ENCODE data around the gene ZNG1A.
"Not testable (repeated sequence)": the region's sequence is repeated elsewhere in the genome, so short reads cannot be mapped to it uniquely, and the experiment has no call there.

ZNG1A gene

GRCh38 chr9:94323-94722, 84.5 kb downstream of the ZNG1A start:
- not testable (repeated sequence) for H3K4me3 ChIP-seq (ENCODE audit: extremely low read depth, insufficient read depth, low read length, poor library complexity, severe bottlenecking); H3K27ac ChIP-seq (ENCODE audit: low read depth, low read length, severe bottlenecking); H3K36me3 ChIP-seq (ENCODE audit: control insufficient read depth, insufficient read depth, low read length); H3K9me3 ChIP-seq (ENCODE audit: control insufficient read depth, low read length); H3K4me1 ChIP-seq (ENCODE audit: control insufficient read depth, insufficient read depth, low read length, poor library complexity, severe bottlenecking)
- WGBS, 2 experiments (ENCODE audit: insufficient coverage in 2 of 2), result no CpG with 5 or more reads among the region's 5 CpGs

GRCh38 chr9:93909-94308, 84.9 kb downstream of the ZNG1A start:
- not testable (repeated sequence) for H3K4me1 ChIP-seq (ENCODE audit: control insufficient read depth, insufficient read depth, low read length, poor library complexity, severe bottlenecking)

GRCh38 chr9:90851-91250, 88.0 kb downstream of the ZNG1A start:
- H3K36me3 ChIP-seq (ENCODE audit: control insufficient read depth, insufficient read depth, low read length); H3K4me3 ChIP-seq (ENCODE audit: extremely low read depth, insufficient read depth, low read length, poor library complexity, severe bottlenecking); H3K4me1 ChIP-seq (ENCODE audit: control insufficient read depth, insufficient read depth, low read length, poor library complexity, severe bottlenecking); H3K9me3 ChIP-seq (ENCODE audit: control insufficient read depth, low read length); H3K27ac ChIP-seq (ENCODE audit: low read depth, low read length, severe bottlenecking): not testable (repeated sequence)
- no CpG with 5 or more reads among the region's 1 CpG for WGBS, 2 experiments (ENCODE audit: insufficient coverage in 2 of 2)

More at GRCh38 chr9:93909-94308, 84.9 kb downstream of the ZNG1A start:
- H3K9me3 ChIP-seq (ENCODE audit: control insufficient read depth, low read length); H3K27ac ChIP-seq (ENCODE audit: low read depth, low read length, severe bottlenecking); H3K36me3 ChIP-seq (ENCODE audit: control insufficient read depth, insufficient read depth, low read length); H3K4me3 ChIP-seq (ENCODE audit: extremely low read depth, insufficient read depth, low read length, poor library complexity, severe bottlenecking): not testable (repeated sequence)
- WGBS, 2 experiments (ENCODE audit: insufficient coverage in 2 of 2), result no CpG with 5 or more reads among the region's 5 CpGs

- not testable (repeated sequence) for H3K4me1 ChIP-seq (ENCODE audit: control insufficient read depth, insufficient read depth, low read length, poor library complexity, severe bottlenecking); H3K4me3 ChIP-seq (ENCODE audit: extremely low read depth, insufficient read depth, low read length, poor library complexity, severe bottlenecking); H3K36me3 ChIP-seq (ENCODE audit: control insufficient read depth, insufficient read depth, low read length); H3K9me3 ChIP-seq (ENCODE audit: control insufficient read depth, low read length); H3K27ac ChIP-seq (ENCODE audit: low read depth, low read length, severe bottlenecking)
- WGBS, 2 experiments (ENCODE audit: insufficient coverage in 2 of 2), result 45% methylated on average over 3 of the region's 11 CpGs; no CpG with 5 or more reads in 1 of the 2 experiments
These were observed 90.3 kb downstream of the ZNG1A start for GRCh38 chr9:88396-89037.

- H3K4me3 ChIP-seq (ENCODE audit: extremely low read depth, insufficient read depth, low read length, poor library complexity, severe bottlenecking); H3K27ac ChIP-seq (ENCODE audit: low read depth, low read length, severe bottlenecking); H3K4me1 ChIP-seq (ENCODE audit: control insufficient read depth, insufficient read depth, low read length, poor library complexity, severe bottlenecking); H3K36me3 ChIP-seq (ENCODE audit: control insufficient read depth, insufficient read depth, low read length); H3K9me3 ChIP-seq (ENCODE audit: control insufficient read depth, low read length): not testable (repeated sequence)
- WGBS, 2 experiments (ENCODE audit: insufficient coverage in 2 of 2), result no CpG with 5 or more reads among the region's 6 CpGs
These were observed 91.0 kb downstream of the ZNG1A start for GRCh38 chr9:87860-88259.

- H3K4me3 ChIP-seq (ENCODE audit: extremely low read depth, insufficient read depth, low read length, poor library complexity, severe bottlenecking); H3K36me3 ChIP-seq (ENCODE audit: control insufficient read depth, insufficient read depth, low read length); H3K9me3 ChIP-seq (ENCODE audit: control insufficient read depth, low read length); H3K27ac ChIP-seq (ENCODE audit: low read depth, low read length, severe bottlenecking); H3K4me1 ChIP-seq (ENCODE audit: control insufficient read depth, insufficient read depth, low read length, poor library complexity, severe bottlenecking): not testable (repeated sequence)
- WGBS, 2 experiments (ENCODE audit: insufficient coverage in 2 of 2), result no CpG with 5 or more reads among the region's 4 CpGs
These were observed 91.8 kb downstream of the ZNG1A start for GRCh38 chr9:87105-87504.

GRCh38 chr9:86697-87096, 92.2 kb downstream of the ZNG1A start:
- H3K9me3 ChIP-seq (ENCODE audit: control insufficient read depth, low read length); H3K4me1 ChIP-seq (ENCODE audit: control insufficient read depth, insufficient read depth, low read length, poor library complexity, severe bottlenecking); H3K36me3 ChIP-seq (ENCODE audit: control insufficient read depth, insufficient read depth, low read length); H3K27ac ChIP-seq (ENCODE audit: low read depth, low read length, severe bottlenecking); H3K4me3 ChIP-seq (ENCODE audit: extremely low read depth, insufficient read depth, low read length, poor library complexity, severe bottlenecking): not testable (repeated sequence)

- not testable (repeated sequence) for H3K9me3 ChIP-seq (ENCODE audit: control insufficient read depth, low read length); H3K36me3 ChIP-seq (ENCODE audit: control insufficient read depth, insufficient read depth, low read length); H3K4me1 ChIP-seq (ENCODE audit: control insufficient read depth, insufficient read depth, low read length, poor library complexity, severe bottlenecking); H3K4me3 ChIP-seq (ENCODE audit: extremely low read depth, insufficient read depth, low read length, poor library complexity, severe bottlenecking); H3K27ac ChIP-seq (ENCODE audit: low read depth, low read length, severe bottlenecking)
- WGBS, 2 experiments (ENCODE audit: insufficient coverage in 2 of 2), result 77 to 93% methylated on average over 5 to 20 of the region's 31 CpGs
These were observed 95.7 kb downstream of the ZNG1A start for GRCh38 chr9:82932-83689.

GRCh38 chr9:78333-78732, 100.5 kb downstream of the ZNG1A start:
- not testable (repeated sequence) for H3K4me1 ChIP-seq (ENCODE audit: control insufficient read depth, insufficient read depth, low read length, poor library complexity, severe bottlenecking); H3K36me3 ChIP-seq (ENCODE audit: control insufficient read depth, insufficient read depth, low read length)
- WGBS, 2 experiments (ENCODE audit: insufficient coverage in 2 of 2), result 67% methylated on average over 1 of the region's 3 CpGs; no CpG with 5 or more reads in 1 of the 2 experiments

GRCh38 chr9:76389-76788, 102.5 kb downstream of the ZNG1A start:
- not testable (repeated sequence) for H3K4me1 ChIP-seq (ENCODE audit: control insufficient read depth, insufficient read depth, low read length, poor library complexity, severe bottlenecking); H3K4me3 ChIP-seq (ENCODE audit: extremely low read depth, insufficient read depth, low read length, poor library complexity, severe bottlenecking); H3K9me3 ChIP-seq (ENCODE audit: control insufficient read depth, low read length); H3K27ac ChIP-seq (ENCODE audit: low read depth, low read length, severe bottlenecking); H3K36me3 ChIP-seq (ENCODE audit: control insufficient read depth, insufficient read depth, low read length)
- no CpG with 5 or more reads among the region's 3 CpGs for WGBS, 2 experiments (ENCODE audit: insufficient coverage in 2 of 2)

More at GRCh38 chr9:78333-78732, 100.5 kb downstream of the ZNG1A start:
- H3K4me3 ChIP-seq (ENCODE audit: extremely low read depth, insufficient read depth, low read length, poor library complexity, severe bottlenecking); H3K9me3 ChIP-seq (ENCODE audit: control insufficient read depth, low read length); H3K27ac ChIP-seq (ENCODE audit: low read depth, low read length, severe bottlenecking): not testable (repeated sequence)

GRCh38 chr9:73900-74525, 104.8 kb downstream of the ZNG1A start:
- H3K27ac ChIP-seq (ENCODE audit: low read depth, low read length, severe bottlenecking); H3K9me3 ChIP-seq (ENCODE audit: control insufficient read depth, low read length); H3K4me1 ChIP-seq (ENCODE audit: control insufficient read depth, insufficient read depth, low read length, poor library complexity, severe bottlenecking); H3K36me3 ChIP-seq (ENCODE audit: control insufficient read depth, insufficient read depth, low read length): not testable (repeated sequence)
- WGBS, 2 experiments (ENCODE audit: insufficient coverage in 2 of 2), result no CpG with 5 or more reads among the region's 18 CpGs
- peak overlapping the region; percentile 21 for H3K4me3 ChIP-seq (ENCODE audit: extremely low read depth, insufficient read depth, low read length, poor library complexity, severe bottlenecking)

Data from mesodermal cell (in vitro differentiated cells).